ENCODE measurements around the gene UMAD1.

GRCh38 chr7:7710469-7710868 is 69.9 kb downstream of the UMAD1 start:
- TF ChIP-seq CTCF (IDR thresholded peaks at IDR 0.05) (no peak), ZFX (IDR thresholded peaks at IDR 0.05; ENCODE audit: borderline replicate concordance) (no peak)

All from 22Rv1 (cell line).